ENCODE measurements around the gene ADCY7. TPM values are rescaled to one million over a fixed set of nuclear protein-coding genes. Genes with fewer than 3 reads are reported as not detected.

Gene ADCY7
- total and polyA plus RNA-seq, 4 donors = 20.9 to 105 (median 38.5) TPM

DNA sequence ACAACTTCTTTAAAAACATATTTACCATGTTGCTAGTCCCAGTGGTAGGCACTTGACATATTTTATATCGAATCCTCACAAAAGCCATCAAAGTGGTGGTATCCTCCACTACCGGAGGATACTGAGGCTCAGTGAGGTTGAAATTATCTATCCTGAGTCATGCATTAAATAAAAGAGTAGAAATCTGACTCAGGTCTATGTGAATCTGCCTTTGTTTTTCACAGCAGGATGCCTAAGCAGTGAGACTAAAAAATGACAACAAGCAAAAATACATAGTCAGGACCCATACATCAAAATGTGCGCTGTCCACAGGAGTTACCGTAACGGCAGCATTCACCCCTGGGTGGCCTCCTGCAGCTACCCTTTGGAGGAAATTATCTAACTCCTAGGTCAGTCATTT is 84.8 kb downstream of the ADCY7 start:
- TF ChIP-seq CTCF (IDR thresholded peaks at IDR 0.05; ENCODE audit: control extremely low read depth, extremely low read depth) = no peak
- ATAC-seq (ENCODE audit: insufficient read depth, low FRiP score) = no peak
- no peak overlapping the region for H3K4me3 ChIP-seq
- DNase-seq = no peak
- 93 to 97% methylated on average over 5 of the region's 5 CpGs for WGBS, 2 donors
- H3K9me3 ChIP-seq (ENCODE audit: control insufficient read depth in 4 of 4, insufficient read depth in 3 of 4, low read length in 3 of 4) = no peaks in the 10 kb centered on the region
- H3K9ac ChIP-seq (ENCODE audit: insufficient read depth in 1 of 2, low read length in 2 of 2) = no peak overlapping the region
- H3K4me1 ChIP-seq (ENCODE audit: control insufficient read depth in 5 of 5, insufficient read depth in 5 of 5, low read length in 5 of 5) = no peaks in the 10 kb centered on the region
- no peaks in the 10 kb centered on the region for H3K27me3 ChIP-seq (ENCODE audit: control insufficient read depth in 3 of 3, insufficient read depth in 3 of 3, low read length in 2 of 3)
- no peak overlapping the region for H3K27ac ChIP-seq (ENCODE audit: low read depth in 1 of 2, low read length in 1 of 2)
- H3K36me3 ChIP-seq (ENCODE audit: control insufficient read depth in 4 of 4, insufficient read depth in 4 of 4, low read length in 4 of 4) = peaks cover 3 to 18% (median 16%) of the 10 kb centered on the region in 4 donors

GRCh38 chr16:50351952-50352351 is 85.6 kb downstream of the ADCY7 start:
- Histone ChIP-seq H3K4me3 (no peak overlapping the region), H3K9ac (ENCODE audit: insufficient read depth in 1 of 2, low read length in 2 of 2) (no peak overlapping the region), H3K27ac (ENCODE audit: low read depth in 1 of 2, low read length in 1 of 2) (no peak overlapping the region), H3K36me3 (ENCODE audit: control insufficient read depth in 4 of 4, insufficient read depth in 4 of 4, low read length in 4 of 4) (peaks cover 3 to 18% (median 17%) of the 10 kb centered on the region in 4 donors), H3K4me1 (ENCODE audit: control insufficient read depth in 5 of 5, insufficient read depth in 5 of 5, low read length in 5 of 5) (no peaks in the 10 kb centered on the region), H3K9me3 (ENCODE audit: control insufficient read depth in 4 of 4, insufficient read depth in 3 of 4, low read length in 3 of 4) (no peaks in the 10 kb centered on the region), H3K27me3 (ENCODE audit: control insufficient read depth in 3 of 3, insufficient read depth in 3 of 3, low read length in 2 of 3) (no peaks in the 10 kb centered on the region)
- no peak for TF ChIP-seq CTCF (IDR thresholded peaks at IDR 0.05; ENCODE audit: control extremely low read depth, extremely low read depth)
- WGBS, 2 donors = 92 to 98% methylated on average over 2 of the region's 2 CpGs
- DNase-seq (no peak), ATAC-seq (ENCODE audit: insufficient read depth, low FRiP score) (no peak)

GRCh38 chr16:50354082-50354481 is 87.7 kb downstream of the ADCY7 start:
- 64 to 84% methylated on average over 1 of the region's 1 CpG for WGBS, 2 donors
- Histone ChIP-seq H3K4me3 (no peak overlapping the region), H3K36me3 (ENCODE audit: control insufficient read depth in 4 of 4, insufficient read depth in 4 of 4, low read length in 4 of 4) (peaks cover 5 to 23% (median 18%) of the 10 kb centered on the region in 4 donors), H3K27ac (ENCODE audit: low read depth in 1 of 2, low read length in 1 of 2) (no peak overlapping the region), H3K27me3 (ENCODE audit: control insufficient read depth in 3 of 3, insufficient read depth in 3 of 3, low read length in 2 of 3) (no peaks in the 10 kb centered on the region), H3K9me3 (ENCODE audit: control insufficient read depth in 4 of 4, insufficient read depth in 3 of 4, low read length in 3 of 4) (no peaks in the 10 kb centered on the region), H3K9ac (ENCODE audit: insufficient read depth in 1 of 2, low read length in 2 of 2) (no peak overlapping the region), H3K4me1 (ENCODE audit: control insufficient read depth in 5 of 5, insufficient read depth in 5 of 5, low read length in 5 of 5) (no peaks in the 10 kb centered on the region)
- ATAC-seq (ENCODE audit: insufficient read depth, low FRiP score) = no peak
- no peak for TF ChIP-seq CTCF (IDR thresholded peaks at IDR 0.05; ENCODE audit: control extremely low read depth, extremely low read depth)
- DNase-seq = peak in 1 of 3 donors; percentile 22

Measured in lung (tissue), 12 donors.